Progenitor cell of endocrine pancreas (in vitro differentiated cells): ENCODE measurements around the gene PCDH1. TPM values are rescaled to one million over a fixed set of nuclear protein-coding genes. Genes with fewer than 3 reads are reported as not detected.

Experiments
- DNase-seq: peaks from one replicate; pipeline ENCODE4 v3.0.0; 2021; ENCODE audit warnings: low spot score; ENCODE audit not compliant: unreplicated experiment
- H3K27ac Mint-ChIP-seq: 2 replicates; pipeline ENCODE4 v1.8.0; 2021; ENCODE audit warnings: mild to moderate bottlenecking, moderate library complexity, mixed read lengths
- H3K27me3 Mint-ChIP-seq: 2 replicates; pipeline ENCODE4 v1.8.0; 2021; ENCODE audit warnings: mixed read lengths
- H3K36me3 Mint-ChIP-seq: 2 replicates; pipeline ENCODE4 v1.8.0; 2022; ENCODE audit warnings: mixed read lengths; ENCODE audit not compliant: insufficient read depth
- H3K4me1 Mint-ChIP-seq: 2 replicates; pipeline ENCODE4 v1.8.0; 2021; ENCODE audit warnings: low read depth, mixed read lengths
- H3K4me3 Mint-ChIP-seq: 2 replicates; pipeline ENCODE4 v1.8.0; 2021; ENCODE audit warnings: low read depth, mild to moderate bottlenecking, moderate library complexity, mixed read lengths
- H3K9me3 Mint-ChIP-seq: 2 replicates; pipeline ENCODE4 v1.8.0; 2021; ENCODE audit warnings: low read depth, mixed read lengths
- CTCF ChIP-seq: fragments of 200-600 bp; sonication (generic); IDR thresholded peaks from one replicate; pipeline ENCODE4 v1.5.0; 2021; ENCODE audit warnings: antibody characterized with exemption, mild to moderate bottlenecking; ENCODE audit not compliant: unreplicated experiment
- total RNA-seq: library from RNA; stranded (reverse); gene quantifications from 2 replicates; pipeline ENCODE4 v1.2.1, GENCODE V29; 2021

PCDH1 gene
- total RNA-seq, 1 donor from 2014 or later, result 6.3 TPM

- Mint-ChIP-seq H3K27me3 (peaks cover 8% of the 10 kb centered on the region), H3K27ac (no peak overlapping the region), H3K4me3 (no peak overlapping the region), H3K4me1 (peaks cover 10% of the 10 kb centered on the region), H3K36me3 (no peaks in the 10 kb centered on the region), H3K9me3 (no peaks in the 10 kb centered on the region)
- DNase-seq, result no peak
- no peak for TF ChIP-seq CTCF
Observed at GRCh38 chr5:141857226-141857625, 21.0 kb downstream of the PCDH1 start.

- H3K9me3 Mint-ChIP-seq, result no peaks in the 10 kb centered on the region
- no peak for DNase-seq
- peaks cover 7% of the 10 kb centered on the region for H3K27me3 Mint-ChIP-seq
- no peaks in the 10 kb centered on the region for H3K36me3 Mint-ChIP-seq
- TF ChIP-seq CTCF, result no peak
- H3K27ac Mint-ChIP-seq, result no peak overlapping the region
- H3K4me1 Mint-ChIP-seq, result peaks cover 10% of the 10 kb centered on the region
- no peak overlapping the region for H3K4me3 Mint-ChIP-seq
Observed at GRCh38 chr5:141856037-141856790, 22.0 kb downstream of the PCDH1 start.

- no peak for DNase-seq
- TF ChIP-seq CTCF, result no peak
- Mint-ChIP-seq H3K4me3 (no peak overlapping the region), H3K4me1 (peaks cover 10% of the 10 kb centered on the region), H3K36me3 (no peaks in the 10 kb centered on the region), H3K9me3 (no peaks in the 10 kb centered on the region), H3K27ac (no peak overlapping the region), H3K27me3 (peaks cover 5% of the 10 kb centered on the region)
Observed at GRCh38 chr5:141855265-141856036, 22.8 kb downstream of the PCDH1 start.

- Mint-ChIP-seq H3K36me3 (no peaks in the 10 kb centered on the region), H3K27me3 (no peaks in the 10 kb centered on the region), H3K4me1 (peaks cover 10% of the 10 kb centered on the region), H3K4me3 (no peak overlapping the region), H3K9me3 (no peaks in the 10 kb centered on the region), H3K27ac (no peak overlapping the region)
- no peak for DNase-seq
- no peak for TF ChIP-seq CTCF
Observed at GRCh38 chr5:141853895-141854626, 24.1 kb downstream of the PCDH1 start.

GRCh38 chr5:141852448-141852847, 25.8 kb downstream of the PCDH1 start:
- Mint-ChIP-seq H3K27ac (no peak overlapping the region), H3K27me3 (no peaks in the 10 kb centered on the region), H3K9me3 (no peaks in the 10 kb centered on the region), H3K4me3 (no peak overlapping the region), H3K36me3 (no peaks in the 10 kb centered on the region), H3K4me1 (peaks cover 10% of the 10 kb centered on the region)
- no peak for DNase-seq
- TF ChIP-seq CTCF, result peak; percentile 12
